CD4-positive, alpha-beta T cell (primary cell): Measurements from ENCODE around the gene NAALADL1. TPM values are rescaled to one million over a fixed set of nuclear protein-coding genes. Genes with fewer than 3 reads are reported as not detected.

Source experiments
- ATAC-seq: fragments of 200-7000 bp; cut with Tn5 transposase; one replicate; pipeline ENCODE4 v1.10.0; 2022; ENCODE audit warnings: mild to moderate bottlenecking; ENCODE audit not compliant: poor library complexity
- CTCF ChIA-PET: fragments of 350-600 bp; sonication (Branson Sonifier 250); formaldehyde crosslinking; loops from one replicate; lab custom pipeline; 2021; ENCODE audit warnings: antibody characterized with exemption, inconsistent platforms; lab: Charles Lee
- POLR2A ChIA-PET: fragments of 350-600 bp; sonication (Branson Sonifier 250); formaldehyde crosslinking; loops from one replicate; lab custom pipeline; 2021; ENCODE audit warnings: antibody characterized with exemption, inconsistent platforms; lab: Charles Lee
- DNase-seq, 14 experiments: peaks; one replicate each; pipeline ENCODE4 v3.0.0-alpha.2; 2013 to 2020; ENCODE audit warnings: mixed read lengths in 2 of 14
- H3K27ac ChIP-seq, 2 donors: one replicate each; pipeline versions ENCODE4 v1.5.1 to v1.7.0; 2013; ENCODE audit warnings: low read length in 2 of 2, low read depth in 1 of 2, mild to moderate bottlenecking in 1 of 2
- H3K27me3 ChIP-seq, 2 experiments: 1 replicate in 1 of 2; 2 replicates in 1 of 2; pipeline versions ENCODE4 v1.6.1 to v1.7.0; 2013; ENCODE audit warnings: low read length in 2 of 2, control low read depth in 1 of 2, mild to moderate bottlenecking in 1 of 2, moderate library complexity in 1 of 2; ENCODE audit not compliant: insufficient read depth in 2 of 2, control insufficient read depth in 1 of 2
- H3K36me3 ChIP-seq: one replicate; pipeline ENCODE4 v1.6.1; 2013; ENCODE audit warnings: low read length, control low read depth; ENCODE audit not compliant: insufficient read depth
- H3K4me1 ChIP-seq: one replicate; pipeline ENCODE4 v1.6.1; 2013; ENCODE audit warnings: low read length, control low read depth; ENCODE audit not compliant: insufficient read depth
- H3K4me3 ChIP-seq: one replicate; pipeline ENCODE4 v1.5.1; 2013; ENCODE audit warnings: mild to moderate bottlenecking, low read length, moderate library complexity
- H3K9me3 ChIP-seq, 2 experiments: 1 replicate in 1 of 2; 2 replicates in 1 of 2; pipeline versions ENCODE4 v1.6.1 to v1.7.0; 2013; ENCODE audit warnings: low read length in 2 of 2, mild to moderate bottlenecking in 2 of 2, control low read depth in 1 of 2, moderate library complexity in 1 of 2; ENCODE audit not compliant: control insufficient read depth in 1 of 2, insufficient read depth in 1 of 2
- H3K27ac Mint-ChIP-seq: one replicate; pipeline ENCODE4 v1.8.0; 2020; ENCODE audit warnings: mixed read lengths
- H3K27me3 Mint-ChIP-seq: one replicate; pipeline ENCODE4 v1.8.0; 2021; ENCODE audit warnings: mixed read lengths
- H3K36me3 Mint-ChIP-seq: one replicate; pipeline ENCODE4 v1.8.0; 2021; ENCODE audit warnings: low read depth, mixed read lengths
- H3K4me1 Mint-ChIP-seq: one replicate; pipeline ENCODE4 v1.8.0; 2021; ENCODE audit warnings: low read depth, mixed read lengths
- H3K4me3 Mint-ChIP-seq: one replicate; pipeline ENCODE4 v1.8.0; 2020; ENCODE audit warnings: mild to moderate bottlenecking, mixed read lengths
- H3K9me3 Mint-ChIP-seq: one replicate; pipeline ENCODE4 v1.8.0; 2020; ENCODE audit warnings: mixed read lengths
- intact Hi-C, 2 experiments: fragments of 100-400 bp; cut with DNase I in 1 of 2; cut with micrococcal nuclease in 1 of 2; formaldehyde crosslinking; loops; one replicate each; pipeline versions ENCODE4 v1.15.1 to v1.9.0; 2023 to 2025; cut with DNase I, micrococcal nuclease
- total RNA-seq, 174 experiments: library from RNA in 2 of 174; stranded (reverse) in 2 of 174; gene quantifications; one replicate each; pipeline ENCODE4 v1.2.3 and lab custom pipeline; 2021 to 2026
- TF ChIP-seq, protein P1 (sequence below): fragments of 200-600 bp; IDR thresholded peaks from one replicate; pipeline ENCODE4 v1.8.0; 2022; ENCODE audit warnings: antibody characterized with exemption, mild to moderate bottlenecking

Gene NAALADL1
- total RNA-seq, 2 experiments from 2014 or later = 7.7 to 9.2 TPM

DNA sequence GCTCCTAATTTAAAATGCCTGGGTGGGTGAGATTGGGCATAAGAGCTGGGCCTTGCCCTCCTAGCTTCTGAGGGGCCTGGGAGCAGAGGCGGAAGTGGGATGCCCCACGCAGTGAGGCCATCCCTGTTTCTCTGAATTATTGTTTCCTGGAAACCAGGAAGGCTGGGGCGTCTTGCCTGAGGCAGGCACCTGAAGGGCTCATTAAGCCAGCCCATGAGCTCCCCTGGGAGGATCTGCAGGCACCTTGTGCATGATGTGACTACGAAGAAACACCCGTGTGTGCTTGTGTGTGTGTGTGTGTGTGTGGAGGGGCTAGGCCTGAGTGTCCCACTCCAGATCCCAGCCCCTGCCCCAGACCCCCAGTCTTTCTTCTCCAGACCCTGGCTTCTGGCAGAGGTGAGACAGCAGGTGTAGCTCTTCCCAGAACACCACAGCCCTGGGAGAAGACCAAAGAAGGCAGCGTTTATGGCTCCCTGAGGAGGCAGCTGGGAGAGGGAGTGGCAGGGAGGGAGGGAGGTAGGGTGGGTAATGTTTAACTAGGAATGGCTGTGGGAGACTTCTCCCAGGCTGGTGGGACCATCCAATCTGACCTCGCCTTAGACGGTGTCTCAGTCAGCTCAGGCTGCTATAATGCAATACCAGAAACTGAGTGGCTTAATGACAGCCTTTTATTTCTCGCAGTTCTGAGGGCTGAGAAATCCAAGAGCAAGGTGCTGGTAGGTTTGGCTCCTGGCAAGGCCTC, 59.5 kb downstream of the NAALADL1 start:
- Mint-ChIP-seq H3K27ac (no peak overlapping the region), H3K27me3 (no peaks in the 10 kb centered on the region), H3K4me1 (no peaks in the 10 kb centered on the region), H3K4me3 (no peak overlapping the region), H3K9me3 (no peaks in the 10 kb centered on the region), H3K36me3 (no peaks in the 10 kb centered on the region)
- Histone ChIP-seq H3K9me3 (no peaks in the 10 kb centered on the region), H3K4me1 (peaks cover 17% of the 10 kb centered on the region), H3K27ac (no peak overlapping the region), H3K36me3 (no peaks in the 10 kb centered on the region), H3K27me3 (peaks cover 0 to 2% of the 10 kb centered on the region in 2 experiments), H3K4me3 (no peak overlapping the region)
- ATAC-seq = no peak
- DNase-seq = no peak
- ChIA-PET CTCF (no interaction called here), POLR2A (no interaction called here)
- intact Hi-C loops = no loop called here
- TF ChIP-seq, protein P1, sequence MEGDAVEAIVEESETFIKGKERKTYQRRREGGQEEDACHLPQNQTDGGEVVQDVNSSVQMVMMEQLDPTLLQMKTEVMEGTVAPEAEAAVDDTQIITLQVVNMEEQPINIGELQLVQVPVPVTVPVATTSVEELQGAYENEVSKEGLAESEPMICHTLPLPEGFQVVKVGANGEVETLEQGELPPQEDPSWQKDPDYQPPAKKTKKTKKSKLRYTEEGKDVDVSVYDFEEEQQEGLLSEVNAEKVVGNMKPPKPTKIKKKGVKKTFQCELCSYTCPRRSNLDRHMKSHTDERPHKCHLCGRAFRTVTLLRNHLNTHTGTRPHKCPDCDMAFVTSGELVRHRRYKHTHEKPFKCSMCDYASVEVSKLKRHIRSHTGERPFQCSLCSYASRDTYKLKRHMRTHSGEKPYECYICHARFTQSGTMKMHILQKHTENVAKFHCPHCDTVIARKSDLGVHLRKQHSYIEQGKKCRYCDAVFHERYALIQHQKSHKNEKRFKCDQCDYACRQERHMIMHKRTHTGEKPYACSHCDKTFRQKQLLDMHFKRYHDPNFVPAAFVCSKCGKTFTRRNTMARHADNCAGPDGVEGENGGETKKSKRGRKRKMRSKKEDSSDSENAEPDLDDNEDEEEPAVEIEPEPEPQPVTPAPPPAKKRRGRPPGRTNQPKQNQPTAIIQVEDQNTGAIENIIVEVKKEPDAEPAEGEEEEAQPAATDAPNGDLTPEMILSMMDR = no peak

DNA sequence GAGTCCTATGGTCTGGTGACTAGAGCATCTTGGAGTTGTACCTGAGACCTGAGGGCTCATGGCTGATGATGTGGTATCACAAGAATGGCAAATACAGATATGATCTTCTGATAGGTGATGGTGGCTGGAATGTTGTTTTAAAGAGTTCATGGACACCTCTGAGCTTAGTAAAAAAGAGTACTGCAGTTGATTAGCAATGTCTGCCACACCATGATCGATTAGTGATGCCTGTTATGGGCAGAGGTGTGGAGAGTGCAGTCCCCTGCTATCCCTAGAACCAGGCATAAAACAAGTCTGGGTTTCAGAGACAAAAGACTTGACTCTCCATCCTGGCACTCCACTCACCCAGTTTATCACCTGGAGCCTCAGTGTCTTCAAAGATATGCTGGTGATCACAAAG, 60.2 kb downstream of the NAALADL1 start:
- Histone ChIP-seq H3K27me3 (peaks cover 0 to 2% of the 10 kb centered on the region in 2 experiments), H3K27ac (no peak overlapping the region), H3K36me3 (no peaks in the 10 kb centered on the region), H3K4me3 (no peak overlapping the region), H3K9me3 (no peaks in the 10 kb centered on the region), H3K4me1 (peaks cover 17% of the 10 kb centered on the region)
- ChIA-PET POLR2A (no interaction called here), CTCF (no interaction called here)
- TF ChIP-seq, protein P1 = no peak
- no peaks in the 10 kb centered on the region for H3K9me3 Mint-ChIP-seq
- H3K4me1 Mint-ChIP-seq = no peaks in the 10 kb centered on the region
- H3K4me3 Mint-ChIP-seq = no peak overlapping the region
- no peaks in the 10 kb centered on the region for H3K36me3 Mint-ChIP-seq
- intact Hi-C loops = no loop called here
- no peaks in the 10 kb centered on the region for H3K27me3 Mint-ChIP-seq
- H3K27ac Mint-ChIP-seq = no peak overlapping the region
- DNase-seq (no peak), ATAC-seq (no peak)

DNA sequence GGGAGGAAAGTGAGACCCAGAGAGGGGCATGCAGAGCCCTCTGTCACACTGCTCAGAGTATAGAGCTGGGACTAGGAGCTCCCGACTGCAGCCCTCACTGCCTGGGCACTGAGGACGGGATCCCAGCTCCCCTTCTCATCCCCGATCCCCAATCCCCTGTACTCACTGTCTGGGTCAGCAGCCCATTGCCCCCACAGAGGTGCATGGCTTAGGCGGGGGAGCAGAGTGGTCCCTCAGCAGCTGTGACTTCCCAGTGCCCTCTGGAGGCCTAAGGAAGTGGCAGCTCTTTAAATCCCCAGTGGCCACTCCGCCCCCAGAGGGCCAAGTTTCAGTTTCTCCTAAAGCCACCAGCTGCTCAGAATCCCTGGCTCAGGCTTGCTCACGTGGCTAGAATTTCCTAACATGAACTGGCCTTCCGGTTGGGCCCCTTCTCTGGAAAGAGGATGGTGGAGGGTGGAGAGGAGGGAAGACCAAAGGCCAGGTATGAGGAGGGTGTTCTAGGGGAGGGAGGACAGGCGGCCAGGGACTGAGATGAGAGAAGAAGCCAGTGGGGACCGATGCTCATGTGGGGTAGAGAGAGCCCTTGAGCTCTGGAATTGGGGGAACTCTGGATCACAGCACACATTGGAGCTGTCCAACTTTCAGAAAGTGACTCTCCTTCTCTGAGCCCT, 61.5 kb downstream of the NAALADL1 start, which contains the start of gene BATF2:
Gene BATF2, minus strand, starts transcription at position 262 of the 671 bp plus-strand sequence. Its CDS starts 57 bp downstream, at position 205.
- POLR2A ChIA-PET = interaction anchor here (0.6 to 1.2 kb wide), 2 partner anchors 16 to 500 kb away, joined by 3 read pairs; no protein-coding TSS in a partner anchor
- intact Hi-C loops = no loop called here
- Mint-ChIP-seq H3K27ac (no peak within 1 kb of the TSS), H3K27me3 (no peaks in the 10 kb centered on the region), H3K36me3 (no peaks in the 10 kb centered on the region), H3K4me3 (no peak within 1 kb of the TSS), H3K9me3 (no peaks in the 10 kb centered on the region), H3K4me1 (no peaks in the 10 kb centered on the region)
- Histone ChIP-seq H3K4me1 (peaks cover 17% of the 10 kb centered on the region), H3K27me3 (no peaks in the 10 kb centered on the region), H3K9me3 (no peaks in the 10 kb centered on the region), H3K36me3 (no peaks in the 10 kb centered on the region), H3K27ac (no peak within 1 kb of the TSS), H3K4me3 (peak within 1 kb of the TSS; percentile 3)
- DNase-seq (peak in 4 of 14 experiments; percentile 6 to 43 (median 26)), ATAC-seq (no peak)
- TF ChIP-seq, protein P1 = no peak
- CTCF ChIA-PET = interaction anchor here (0.5 kb wide), 1 partner anchor 26 kb away, joined by 3 read pairs; no protein-coding TSS in a partner anchor
